Stimulated activated CD4-positive, alpha-beta T cell treated with anti-CD3 and anti-CD28 coated beads, Interleukin-4, amount 100 ng/mL, for 1 hour (primary cell): ENCODE measurements around the gene CFTR.
"Not testable (repeated sequence)": the region's sequence is repeated elsewhere in the genome, so short reads cannot be mapped to it uniquely, and the experiment has no call there.

ENCODE experiments used
- DNase-seq: peaks from one replicate; pipeline ENCODE4 v3.0.0-alpha.2; 2020

CFTR gene

DNA sequence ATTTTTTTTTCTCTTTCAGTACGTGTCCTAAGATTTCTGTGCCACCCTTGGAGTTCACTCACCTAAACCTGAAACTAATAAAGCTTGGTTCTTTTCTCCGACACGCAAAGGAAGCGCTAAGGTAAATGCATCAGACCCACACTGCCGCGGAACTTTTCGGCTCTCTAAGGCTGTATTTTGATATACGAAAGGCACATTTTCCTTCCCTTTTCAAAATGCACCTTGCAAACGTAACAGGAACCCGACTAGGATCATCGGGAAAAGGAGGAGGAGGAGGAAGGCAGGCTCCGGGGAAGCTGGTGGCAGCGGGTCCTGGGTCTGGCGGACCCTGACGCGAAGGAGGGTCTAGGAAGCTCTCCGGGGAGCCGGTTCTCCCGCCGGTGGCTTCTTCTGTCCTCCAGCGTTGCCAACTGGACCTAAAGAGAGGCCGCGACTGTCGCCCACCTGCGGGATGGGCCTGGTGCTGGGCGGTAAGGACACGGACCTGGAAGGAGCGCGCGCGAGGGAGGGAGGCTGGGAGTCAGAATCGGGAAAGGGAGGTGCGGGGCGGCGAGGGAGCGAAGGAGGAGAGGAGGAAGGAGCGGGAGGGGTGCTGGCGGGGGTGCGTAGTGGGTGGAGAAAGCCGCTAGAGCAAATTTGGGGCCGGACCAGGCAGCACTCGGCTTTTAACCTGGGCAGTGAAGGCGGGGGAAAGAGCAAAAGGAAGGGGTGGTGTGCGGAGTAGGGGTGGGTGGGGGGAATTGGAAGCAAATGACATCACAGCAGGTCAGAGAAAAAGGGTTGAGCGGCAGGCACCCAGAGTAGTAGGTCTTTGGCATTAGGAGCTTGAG is at the start of gene CFTR:
CFTR (plus strand) TSS at position 801 of the 830 bp plus-strand sequence. CDS start 70 bp downstream, outside the sequence.
- no peak for DNase-seq

DNA sequence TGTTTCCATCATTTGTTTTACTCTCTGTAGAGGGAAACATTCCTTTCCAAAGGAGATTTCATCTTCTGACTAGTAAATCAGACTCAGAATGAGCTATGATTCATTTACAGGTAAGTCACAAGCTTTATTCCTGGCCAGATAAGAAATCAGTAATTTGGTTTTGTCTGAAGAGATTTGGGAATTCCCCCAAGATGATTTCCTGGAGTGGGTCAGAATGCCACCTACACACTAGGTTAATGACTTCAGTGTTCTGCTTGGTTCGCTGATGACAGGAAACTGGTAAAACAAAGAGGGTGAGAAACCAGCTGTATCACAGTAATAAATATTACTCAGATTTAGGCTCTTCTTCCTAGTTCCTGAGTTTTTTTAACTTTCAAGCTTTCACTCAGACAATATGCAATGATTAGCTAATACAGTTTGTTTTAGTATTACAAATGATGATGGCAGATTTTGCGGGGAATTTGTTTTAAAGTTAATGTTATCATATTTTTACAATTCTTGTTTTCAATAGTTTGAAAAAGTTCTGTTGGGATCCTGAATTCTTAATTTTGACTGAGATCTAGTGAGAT is 44.3 kb upstream of the CFTR start:
- no peak for DNase-seq

- DNase-seq = no peak
Measured at GRCh38 chr7:117444646-117445045, 35.2 kb upstream of the CFTR start.

DNA sequence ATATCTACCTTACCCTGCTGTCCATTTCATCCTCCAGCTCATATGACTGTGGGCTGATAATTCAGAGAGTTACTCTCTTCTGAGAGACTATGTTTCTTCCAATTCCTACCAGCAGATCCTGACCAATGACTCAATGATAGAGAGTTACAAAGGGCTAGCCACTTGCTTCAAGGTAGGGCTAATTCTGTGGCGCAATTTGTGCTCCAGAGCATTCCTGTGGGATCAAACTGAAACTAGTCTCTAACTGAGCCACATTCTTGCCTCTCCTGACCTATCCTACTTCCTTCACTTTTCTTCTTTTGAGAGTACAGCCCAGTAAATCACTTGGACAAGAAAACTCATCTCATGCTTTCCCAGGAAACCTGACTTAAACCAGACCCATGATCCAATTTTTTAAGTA is 34.6 kb upstream of the CFTR start:
- DNase-seq = no peak

GRCh38 chr7:117446220-117446815 is 33.5 kb upstream of the CFTR start:
- no peak for DNase-seq

DNA sequence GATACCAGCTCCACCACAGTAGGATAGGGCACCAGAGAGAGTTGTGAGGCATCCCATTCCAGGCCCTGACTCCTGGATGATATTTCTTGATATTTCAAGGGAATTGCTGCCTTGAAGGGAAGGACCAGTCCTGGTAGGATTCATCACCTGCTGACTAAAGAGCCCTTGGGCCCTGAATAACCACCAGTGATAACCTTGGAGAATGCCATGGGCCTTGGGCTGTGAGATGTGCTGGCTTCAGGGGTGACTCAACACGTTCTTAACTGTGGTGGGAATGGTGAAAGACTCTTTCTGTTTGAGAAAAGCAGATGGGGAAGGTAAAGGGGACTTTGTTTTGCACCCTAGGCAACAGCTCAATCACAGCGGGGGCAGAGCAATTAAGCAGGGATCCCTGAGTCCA is 31.2 kb upstream of the CFTR start:
- DNase-seq = no peak

DNA sequence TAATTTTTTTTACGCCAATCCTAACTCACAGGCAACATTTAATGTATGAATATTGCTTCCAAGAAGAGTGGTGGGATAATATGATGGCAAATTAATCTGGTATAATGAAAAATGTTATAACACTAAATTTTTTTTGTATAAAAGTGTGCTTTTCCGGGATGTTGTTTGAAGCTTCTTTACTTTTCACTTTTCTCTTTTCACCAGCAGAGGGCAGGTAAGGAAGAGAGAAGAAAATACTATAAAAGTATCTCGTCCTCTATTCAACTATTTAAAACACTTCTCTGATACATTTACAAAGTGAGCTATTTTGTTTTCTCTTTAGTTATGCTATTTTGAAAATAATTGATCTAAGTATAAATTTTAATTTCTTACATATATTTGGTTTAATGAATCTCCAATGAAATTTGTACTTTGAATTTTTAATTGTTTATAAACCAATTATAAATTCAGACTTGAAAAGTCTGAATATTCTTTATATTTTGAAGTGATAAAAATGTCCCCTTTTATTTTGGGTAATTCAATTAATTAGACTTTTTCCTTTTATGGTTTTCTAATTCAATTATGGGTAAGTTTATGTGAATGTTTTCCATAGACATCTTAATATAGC is 20.7 kb upstream of the CFTR start:
- no peak for DNase-seq

DNA sequence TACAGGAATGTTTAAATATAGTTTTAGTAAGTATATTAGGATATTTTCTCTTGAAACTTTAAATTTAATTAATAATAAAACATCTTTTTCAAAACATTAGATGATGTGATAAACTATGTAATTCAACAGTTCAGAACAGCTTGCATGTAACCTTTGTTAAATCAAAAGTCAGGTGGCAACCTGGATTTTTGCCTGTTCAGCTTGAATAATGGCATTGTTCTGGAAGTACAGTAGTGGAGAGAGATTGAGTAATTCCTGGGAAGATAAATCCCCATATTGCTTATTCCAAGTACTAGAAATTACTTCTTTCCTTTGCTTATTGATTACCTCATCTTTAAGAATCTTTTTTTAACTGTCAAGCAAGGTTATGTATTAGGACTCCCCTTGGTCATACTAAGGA is 20.1 kb upstream of the CFTR start:
- DNase-seq = no peak

GRCh38 chr7:117460815-117461214 is 19.0 kb upstream of the CFTR start:
- not testable (repeated sequence) for DNase-seq

- DNase-seq = no peak
Measured at GRCh38 chr7:117468174-117468573, 11.7 kb upstream of the CFTR start.

DNA sequence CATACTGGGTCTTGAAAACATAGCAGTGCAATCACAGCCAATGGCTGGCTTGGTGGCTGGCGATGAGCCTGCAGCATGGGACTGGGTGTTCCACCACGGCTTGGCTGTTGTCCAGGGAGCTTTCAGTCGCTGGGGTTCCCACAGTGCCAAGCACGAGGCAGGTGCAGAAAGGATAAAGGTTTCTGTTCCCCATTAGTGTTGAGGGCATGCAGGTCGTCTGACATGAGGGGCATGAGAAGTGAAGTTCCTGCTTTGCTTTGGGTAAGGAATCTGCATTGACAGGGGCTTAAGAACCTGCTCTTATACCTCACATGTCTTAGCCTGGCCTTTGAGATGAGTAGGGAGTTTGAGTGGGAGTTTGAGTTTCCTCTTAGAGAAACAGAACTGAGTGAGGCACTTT is 9.0 kb upstream of the CFTR start:
- DNase-seq = no peak

DNA sequence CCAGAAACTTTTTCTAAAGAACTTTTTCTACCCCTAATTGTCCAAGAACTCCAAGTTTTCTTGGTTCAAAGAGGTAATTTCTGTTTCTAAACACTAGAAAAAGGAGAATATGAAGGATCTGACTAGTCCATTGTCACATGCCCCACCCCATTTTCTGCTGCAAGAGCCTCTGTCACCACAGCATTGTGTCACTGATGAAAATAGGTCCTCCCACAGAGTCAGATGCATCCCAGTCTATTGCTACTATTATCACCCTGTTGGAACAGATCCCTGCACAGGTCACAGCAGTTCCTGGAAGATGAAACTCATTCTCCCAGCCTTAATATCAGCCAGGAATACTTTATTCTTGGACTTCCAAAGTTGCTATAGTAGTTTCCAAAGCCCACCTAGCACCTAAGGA is 7.5 kb upstream of the CFTR start:
- no peak for DNase-seq

DNA sequence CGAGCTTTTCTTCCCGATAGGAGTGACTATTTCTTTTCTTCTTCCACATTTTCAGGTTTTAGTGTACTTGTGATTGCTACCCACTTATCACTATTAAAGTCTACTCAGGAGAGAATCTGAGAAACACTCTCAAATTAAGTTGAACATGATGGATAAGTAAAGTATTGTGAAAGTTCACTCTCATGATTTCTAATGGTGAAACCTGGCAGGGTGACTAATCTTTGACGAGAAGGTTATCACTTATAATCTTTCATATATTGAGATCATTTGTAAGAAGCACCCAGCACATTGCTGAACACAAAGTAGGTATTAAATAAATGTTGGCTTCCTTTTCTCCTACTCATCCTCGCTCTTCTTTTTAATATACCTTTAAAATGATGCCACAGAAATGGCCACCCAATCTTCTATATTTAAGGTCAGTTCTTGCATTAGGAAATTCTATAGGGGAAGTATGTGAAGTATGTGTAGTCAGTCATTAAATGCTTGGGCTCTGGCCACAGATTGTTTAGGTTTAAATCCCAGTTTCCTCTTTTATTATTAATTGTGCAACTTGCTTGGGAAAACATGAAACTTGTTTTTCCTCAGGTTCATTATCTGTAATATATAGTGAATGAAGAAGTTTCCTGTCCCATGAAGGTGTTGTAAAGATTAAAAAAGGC is 3.1 kb upstream of the CFTR start:
- DNase-seq = no peak

DNA sequence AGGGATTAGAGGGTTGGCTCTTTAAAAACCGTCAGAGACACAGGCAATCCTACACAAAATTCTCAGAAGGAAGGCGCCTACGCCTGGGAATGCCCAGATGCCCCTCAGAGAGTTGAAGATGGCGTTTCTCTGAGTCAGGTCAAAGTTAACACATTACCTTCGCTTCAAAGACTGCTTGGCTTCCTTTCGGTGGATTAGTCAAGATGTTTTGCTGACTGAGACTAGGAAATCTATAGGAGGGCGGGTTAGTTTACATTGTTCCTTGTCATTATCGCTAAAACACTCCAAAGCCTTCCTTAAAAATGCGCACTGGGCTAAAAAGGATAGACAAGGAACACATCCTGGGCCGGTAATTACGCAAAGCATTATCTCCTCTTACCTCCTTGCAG is 995 bp upstream of the CFTR start:
- no peak for DNase-seq

DNA sequence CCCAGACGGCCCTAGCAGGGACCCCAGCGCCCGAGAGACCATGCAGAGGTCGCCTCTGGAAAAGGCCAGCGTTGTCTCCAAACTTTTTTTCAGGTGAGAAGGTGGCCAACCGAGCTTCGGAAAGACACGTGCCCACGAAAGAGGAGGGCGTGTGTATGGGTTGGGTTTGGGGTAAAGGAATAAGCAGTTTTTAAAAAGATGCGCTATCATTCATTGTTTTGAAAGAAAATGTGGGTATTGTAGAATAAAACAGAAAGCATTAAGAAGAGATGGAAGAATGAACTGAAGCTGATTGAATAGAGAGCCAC is 184 bp downstream of the CFTR start:
- DNase-seq = no peak

- DNase-seq = no peak
Measured at GRCh38 chr7:117480978-117481377, 1.2 kb downstream of the CFTR start.

- no peak for DNase-seq
Measured at GRCh38 chr7:117485118-117485620, 5.3 kb downstream of the CFTR start.

- no peak for DNase-seq
Measured at GRCh38 chr7:117489016-117489415, 9.2 kb downstream of the CFTR start.

DNA sequence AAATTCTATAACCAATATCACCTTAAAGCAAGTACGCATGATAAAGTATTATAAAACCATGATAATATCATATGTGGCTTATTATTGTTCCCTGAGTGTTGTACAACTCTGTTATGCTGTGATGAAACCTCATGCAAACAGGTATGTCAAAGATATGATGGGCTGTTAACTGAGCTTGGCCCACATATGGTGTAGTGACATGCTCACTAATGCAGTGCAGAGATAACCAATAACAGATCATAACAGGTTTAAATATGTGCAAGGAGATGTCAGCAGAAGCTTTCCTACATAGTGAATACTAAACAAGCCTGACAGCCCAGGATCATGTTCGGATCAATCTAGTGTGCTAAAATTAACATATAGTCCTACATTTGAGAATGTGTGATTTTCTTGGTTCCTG is 9.6 kb downstream of the CFTR start:
- DNase-seq = no peak

DNA sequence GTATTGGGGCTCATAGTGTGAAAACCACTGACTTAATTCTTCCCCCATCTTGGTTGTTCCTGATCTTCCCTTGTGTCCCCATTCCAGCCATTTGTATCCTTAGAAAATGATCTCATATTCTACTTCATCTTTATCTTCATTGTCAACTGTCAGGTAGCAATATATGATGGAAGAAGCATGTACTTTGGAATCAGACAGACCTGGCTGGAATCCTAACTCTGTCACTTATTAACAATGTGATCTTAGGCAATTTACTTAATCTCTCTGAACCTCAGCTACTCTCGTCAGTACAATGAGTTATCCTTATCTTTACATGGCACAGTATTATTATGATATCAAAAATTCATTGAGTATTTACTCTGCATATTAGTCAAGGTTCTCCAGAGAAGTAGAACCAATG is 10.1 kb downstream of the CFTR start:
- no peak for DNase-seq

DNA sequence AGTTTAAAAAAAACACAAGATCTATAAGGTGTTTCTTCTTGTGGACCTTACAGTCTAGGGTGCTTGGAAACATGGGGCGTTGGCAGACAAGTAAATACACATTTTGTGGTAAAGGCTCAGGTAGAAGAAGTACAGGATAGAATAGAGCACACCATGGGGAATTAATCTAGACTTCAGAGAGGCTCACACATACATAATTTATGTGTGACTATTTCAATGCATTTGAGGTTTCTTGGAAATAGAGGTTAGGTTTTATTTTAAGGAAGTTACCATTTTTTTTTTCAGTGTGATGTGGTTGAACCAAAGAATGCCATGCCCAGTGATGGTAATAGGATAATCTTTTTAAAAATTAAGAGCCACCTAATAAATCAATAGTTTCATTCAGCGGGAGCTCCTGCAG is 12.8 kb downstream of the CFTR start:
- no peak for DNase-seq

DNA sequence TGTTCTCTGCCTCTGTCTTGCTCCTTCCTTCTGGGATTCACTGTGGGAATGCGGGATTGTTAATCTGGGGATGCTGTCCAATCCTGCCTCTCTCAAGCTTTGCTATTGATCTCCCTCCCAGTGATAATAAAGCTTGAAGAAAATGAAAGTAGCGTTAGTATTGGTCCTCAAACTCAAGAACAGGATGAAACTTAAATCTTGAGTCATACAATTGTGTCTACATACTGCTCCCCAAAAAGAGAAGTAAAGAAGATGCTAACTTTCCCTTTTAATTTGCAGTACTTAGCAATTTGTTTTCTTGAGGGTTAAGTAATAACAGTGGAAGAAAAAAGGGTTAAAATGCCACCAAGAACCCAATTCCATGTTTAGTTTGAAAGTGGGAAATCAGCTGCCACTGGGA is 13.6 kb downstream of the CFTR start:
- DNase-seq = no peak

DNA sequence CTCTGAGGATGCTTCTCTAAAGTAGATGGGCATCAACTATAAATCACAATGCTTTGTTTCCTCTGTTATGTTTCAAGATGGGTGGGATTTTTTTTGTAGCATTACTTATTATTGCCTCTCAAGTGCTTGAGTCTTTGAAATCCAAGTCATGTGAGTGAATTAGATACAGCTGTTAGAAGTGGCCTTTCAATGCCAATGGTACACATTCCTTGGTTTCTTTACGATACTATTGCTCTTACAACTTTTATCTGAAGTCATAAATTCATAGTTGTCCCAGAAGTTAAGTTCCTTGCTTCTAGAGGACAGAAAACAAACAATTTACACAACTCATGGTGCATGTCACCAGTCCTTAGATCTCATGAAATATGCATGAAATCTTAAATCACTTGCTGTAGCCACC is 15.5 kb downstream of the CFTR start:
- DNase-seq = no peak
